Measurements from ENCODE around the gene LIN9. TPM values are rescaled to one million over a fixed set of nuclear protein-coding genes. Genes with fewer than 3 reads are reported as not detected.
"Not testable (repeated sequence)": the region's sequence is repeated elsewhere in the genome, so short reads cannot be mapped to it uniquely, and the experiment has no call there.

LIN9 gene
- total RNA-seq, 2 donors from 2014 or later, result 5.5 to 10.3 TPM

DNA sequence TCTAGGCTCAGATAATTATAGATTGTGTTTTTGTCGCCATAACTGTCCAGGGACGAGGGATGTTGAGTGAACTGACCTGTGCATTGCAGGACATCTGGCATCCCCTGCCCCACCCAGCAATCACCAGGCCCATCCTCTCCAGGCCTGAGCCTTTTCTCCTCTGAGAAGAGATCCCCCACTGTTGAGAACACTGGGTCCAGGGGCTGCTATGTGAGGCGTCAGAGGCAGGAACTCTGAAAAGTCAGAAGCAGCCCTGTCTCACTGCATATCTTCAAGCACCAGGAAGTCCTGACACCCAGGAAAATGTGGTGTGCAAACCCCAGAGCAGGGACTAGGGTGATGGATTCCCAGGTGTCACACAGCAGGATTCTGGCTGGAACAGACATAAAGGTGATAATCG lies 105.3 kb downstream of the LIN9 start:
- Mint-ChIP-seq H3K4me3 (no peak overlapping the region), H3K36me3 (ENCODE audit: low read depth) (no peaks in the 10 kb centered on the region), H3K27ac (no peak overlapping the region), H3K9me3 (no peaks in the 10 kb centered on the region), H3K4me1 (no peaks in the 10 kb centered on the region), H3K27me3 (peaks cover 3% of the 10 kb centered on the region)
- no peak for ATAC-seq (replicated peaks)

DNA sequence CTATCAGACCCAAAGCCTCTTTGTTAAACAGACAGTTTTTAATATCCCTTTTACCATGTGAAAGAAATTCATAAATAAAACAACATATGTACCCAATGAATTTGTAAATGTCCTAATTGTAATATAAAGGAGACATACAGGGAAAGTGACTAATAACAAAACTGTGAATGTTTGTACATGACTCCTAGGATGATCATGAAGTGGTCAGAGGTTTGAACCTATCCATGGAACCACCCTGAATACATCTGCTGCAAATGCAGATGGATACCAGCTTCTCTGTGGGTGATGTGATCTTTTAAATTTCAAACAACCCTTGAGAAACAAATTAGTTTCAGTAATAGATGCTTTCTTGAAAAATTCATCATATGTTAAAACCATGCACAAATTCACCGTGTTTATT lies 105.7 kb downstream of the LIN9 start:
- H3K27me3 Mint-ChIP-seq, result peaks cover 3% of the 10 kb centered on the region
- no peaks in the 10 kb centered on the region for H3K36me3 Mint-ChIP-seq (ENCODE audit: low read depth)
- no peaks in the 10 kb centered on the region for H3K9me3 Mint-ChIP-seq
- H3K27ac Mint-ChIP-seq, result no peak overlapping the region
- no peak overlapping the region for H3K4me3 Mint-ChIP-seq
- peak; percentile 67 for ATAC-seq (replicated peaks)
- no peaks in the 10 kb centered on the region for H3K4me1 Mint-ChIP-seq

DNA sequence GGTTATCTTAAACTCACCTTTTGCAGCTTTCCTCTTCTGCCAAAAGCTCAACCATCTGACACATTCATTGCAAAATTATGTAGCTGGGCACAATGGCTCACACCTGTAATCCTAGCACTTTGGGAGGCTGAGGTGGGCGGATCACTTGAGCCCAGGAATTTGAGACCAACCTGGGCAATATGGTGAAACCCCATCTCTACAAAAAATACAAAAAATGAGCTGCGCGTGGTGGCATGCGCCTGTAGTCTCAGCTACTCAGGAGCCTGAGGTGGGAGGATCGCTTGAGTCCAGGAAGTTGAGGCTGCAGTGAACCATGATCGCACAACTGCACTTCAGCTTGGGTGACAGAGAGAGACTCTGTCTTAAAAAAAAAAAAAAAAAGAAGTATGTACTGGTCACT lies 106.3 kb downstream of the LIN9 start:
- not testable (repeated sequence) for H3K36me3 Mint-ChIP-seq (ENCODE audit: low read depth); H3K9me3 Mint-ChIP-seq; H3K4me3 Mint-ChIP-seq; ATAC-seq (replicated peaks); H3K27ac Mint-ChIP-seq; H3K4me1 Mint-ChIP-seq; H3K27me3 Mint-ChIP-seq

DNA sequence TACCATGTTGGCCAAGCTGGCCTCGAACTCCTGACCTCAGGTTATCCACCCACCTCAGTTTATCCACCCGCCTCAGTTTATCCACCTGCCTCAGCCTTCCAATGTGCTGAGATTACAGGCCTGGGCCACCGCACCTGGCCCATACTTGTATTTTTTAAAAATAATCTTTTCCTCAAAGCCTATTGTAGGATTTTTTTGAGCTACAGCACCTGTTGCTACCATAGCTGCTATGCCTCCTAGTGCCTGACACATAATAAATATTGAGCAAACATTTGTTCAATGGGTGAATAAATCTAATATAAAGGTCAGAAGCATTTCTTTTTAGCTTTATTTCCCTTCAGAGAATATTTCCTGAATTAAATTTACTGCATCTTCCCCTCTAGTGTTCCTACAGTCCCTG lies 106.7 kb downstream of the LIN9 start:
- Mint-ChIP-seq H3K27me3 (peaks cover 3% of the 10 kb centered on the region), H3K27ac (no peak overlapping the region), H3K9me3 (no peaks in the 10 kb centered on the region), H3K4me3 (no peak overlapping the region), H3K36me3 (ENCODE audit: low read depth) (no peaks in the 10 kb centered on the region), H3K4me1 (no peaks in the 10 kb centered on the region)
- ATAC-seq (replicated peaks), result no peak

DNA sequence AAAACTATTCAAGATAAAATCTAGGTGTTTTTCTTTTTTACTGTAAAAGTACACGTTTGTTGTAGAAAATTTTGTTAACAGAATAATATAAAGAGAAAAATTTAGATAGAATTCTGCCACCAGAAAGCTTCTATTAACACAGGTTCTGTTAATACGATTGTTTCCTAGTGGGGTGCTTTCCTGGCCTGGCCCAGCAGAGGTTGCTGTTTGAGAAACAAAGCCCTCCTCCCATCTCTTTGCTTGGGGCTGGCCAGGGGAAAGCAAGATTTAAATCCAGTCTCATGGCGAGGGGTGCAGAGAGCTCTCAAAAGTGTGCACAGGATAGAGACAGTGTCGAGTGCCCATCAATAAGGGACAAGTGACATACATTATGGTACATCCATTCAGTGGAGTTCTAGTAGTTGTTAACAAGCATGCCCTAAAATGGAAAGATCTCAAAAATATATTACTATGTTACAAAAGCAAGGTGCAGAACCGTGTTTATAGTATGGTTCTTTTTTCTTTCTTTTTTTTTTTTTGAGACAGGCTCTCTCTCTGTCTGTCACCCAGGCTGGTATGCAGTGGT lies 107.9 kb downstream of the LIN9 start:
- ATAC-seq (replicated peaks), result no peak
- peaks cover 3% of the 10 kb centered on the region for H3K27me3 Mint-ChIP-seq
- no peaks in the 10 kb centered on the region for H3K36me3 Mint-ChIP-seq (ENCODE audit: low read depth)
- no peak overlapping the region for H3K4me3 Mint-ChIP-seq
- H3K27ac Mint-ChIP-seq, result no peak overlapping the region
- no peaks in the 10 kb centered on the region for H3K4me1 Mint-ChIP-seq
- H3K9me3 Mint-ChIP-seq, result no peaks in the 10 kb centered on the region

DNA sequence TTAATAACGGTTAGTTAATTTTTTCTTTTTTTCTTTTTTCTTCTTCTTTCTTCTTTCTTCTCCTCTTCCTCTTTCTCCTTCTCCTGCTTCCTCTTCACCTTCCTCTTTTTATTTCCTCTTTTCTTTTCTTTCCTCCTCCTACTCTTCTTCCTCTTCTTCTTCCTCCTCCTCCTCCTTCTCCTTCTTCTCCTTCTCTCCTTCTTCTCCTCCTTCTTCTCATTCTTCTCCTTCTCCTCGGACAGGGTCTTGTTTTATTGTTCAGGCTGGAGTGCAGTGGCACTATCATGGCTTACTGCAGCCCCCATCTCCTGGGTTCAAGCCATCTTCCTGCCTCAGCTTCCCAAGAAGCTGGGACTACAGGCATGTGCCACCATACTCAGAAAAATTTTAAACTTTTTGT lies 109.0 kb downstream of the LIN9 start:
- no peaks in the 10 kb centered on the region for H3K9me3 Mint-ChIP-seq
- no peaks in the 10 kb centered on the region for H3K4me1 Mint-ChIP-seq
- no peaks in the 10 kb centered on the region for H3K36me3 Mint-ChIP-seq (ENCODE audit: low read depth)
- H3K27me3 Mint-ChIP-seq, result peaks cover 3% of the 10 kb centered on the region
- no peak overlapping the region for H3K27ac Mint-ChIP-seq
- no peak overlapping the region for H3K4me3 Mint-ChIP-seq
- no peak for ATAC-seq (replicated peaks)

DNA sequence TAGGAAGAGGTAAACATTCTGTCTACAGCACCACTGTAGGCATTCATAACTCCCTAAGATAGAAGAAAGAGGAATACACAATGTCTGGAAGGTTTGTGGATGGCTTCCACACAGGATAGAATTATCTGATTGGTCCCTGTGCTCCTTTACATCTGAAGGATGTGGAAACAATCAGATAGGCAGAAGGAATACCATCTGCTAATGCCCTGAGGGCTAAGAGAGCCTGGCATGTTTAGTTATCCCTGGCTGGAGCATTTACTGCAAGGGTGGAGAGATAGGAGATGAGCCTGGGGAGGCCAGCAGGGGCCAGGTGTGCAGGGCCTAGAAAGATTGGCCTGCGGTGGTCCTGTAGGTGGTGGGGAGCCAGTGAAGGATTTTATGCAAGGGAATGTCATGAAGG lies 113.8 kb downstream of the LIN9 start:
- H3K9me3 Mint-ChIP-seq, result no peaks in the 10 kb centered on the region
- no peak overlapping the region for H3K27ac Mint-ChIP-seq
- no peaks in the 10 kb centered on the region for H3K36me3 Mint-ChIP-seq (ENCODE audit: low read depth)
- ATAC-seq (replicated peaks), result no peak
- peaks cover 2% of the 10 kb centered on the region for H3K27me3 Mint-ChIP-seq
- no peaks in the 10 kb centered on the region for H3K4me1 Mint-ChIP-seq
- no peak overlapping the region for H3K4me3 Mint-ChIP-seq

DNA sequence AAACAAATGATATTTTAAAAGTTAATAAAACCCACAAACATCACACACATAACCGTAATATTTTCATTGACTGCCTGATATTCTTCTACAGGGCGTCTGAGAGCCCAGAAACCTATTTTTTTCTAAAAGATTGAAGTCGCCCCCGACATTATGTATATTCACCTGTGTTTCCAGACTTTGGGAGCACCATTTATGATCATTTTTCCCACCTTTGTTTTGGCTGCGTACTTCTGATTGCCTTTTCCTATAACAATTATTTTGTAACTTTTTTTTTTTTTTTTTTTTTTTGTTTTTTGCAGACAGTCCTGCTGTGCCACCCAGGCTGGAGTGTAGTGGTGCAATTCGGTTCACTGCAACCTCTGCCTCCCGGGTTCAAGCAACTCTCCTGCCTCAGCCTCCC lies 121.6 kb downstream of the LIN9 start:
- Mint-ChIP-seq H3K4me1 (peaks cover 20% of the 10 kb centered on the region), H3K36me3 (ENCODE audit: low read depth) (peaks cover 26% of the 10 kb centered on the region), H3K27me3 (no peaks in the 10 kb centered on the region), H3K9me3 (no peaks in the 10 kb centered on the region), H3K27ac (peak overlapping the region; percentile 97), H3K4me3 (peak overlapping the region; percentile 98)
- no peak for ATAC-seq (replicated peaks)

DNA sequence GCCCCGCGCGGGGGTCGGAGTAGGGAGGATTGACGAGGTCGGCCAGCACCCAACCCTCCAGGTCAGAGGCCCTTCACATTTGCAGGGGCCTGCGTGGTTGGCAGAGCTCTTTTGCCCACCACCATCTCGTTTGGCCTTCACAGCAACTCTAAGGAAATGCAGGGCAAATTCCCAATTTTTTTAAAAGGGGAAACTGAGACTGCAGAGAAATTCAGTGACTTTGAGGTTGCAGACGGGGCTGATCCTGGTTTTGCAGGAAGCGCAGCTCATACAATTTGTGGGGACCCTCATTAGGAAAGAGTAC lies 122.0 kb downstream of the LIN9 start:
- Mint-ChIP-seq H3K36me3 (ENCODE audit: low read depth) (peaks cover 30% of the 10 kb centered on the region), H3K4me1 (peaks cover 21% of the 10 kb centered on the region), H3K27me3 (no peaks in the 10 kb centered on the region), H3K4me3 (peak overlapping the region; percentile 98), H3K9me3 (no peaks in the 10 kb centered on the region), H3K27ac (peak overlapping the region; percentile 97)
- no peak for ATAC-seq (replicated peaks)

DNA sequence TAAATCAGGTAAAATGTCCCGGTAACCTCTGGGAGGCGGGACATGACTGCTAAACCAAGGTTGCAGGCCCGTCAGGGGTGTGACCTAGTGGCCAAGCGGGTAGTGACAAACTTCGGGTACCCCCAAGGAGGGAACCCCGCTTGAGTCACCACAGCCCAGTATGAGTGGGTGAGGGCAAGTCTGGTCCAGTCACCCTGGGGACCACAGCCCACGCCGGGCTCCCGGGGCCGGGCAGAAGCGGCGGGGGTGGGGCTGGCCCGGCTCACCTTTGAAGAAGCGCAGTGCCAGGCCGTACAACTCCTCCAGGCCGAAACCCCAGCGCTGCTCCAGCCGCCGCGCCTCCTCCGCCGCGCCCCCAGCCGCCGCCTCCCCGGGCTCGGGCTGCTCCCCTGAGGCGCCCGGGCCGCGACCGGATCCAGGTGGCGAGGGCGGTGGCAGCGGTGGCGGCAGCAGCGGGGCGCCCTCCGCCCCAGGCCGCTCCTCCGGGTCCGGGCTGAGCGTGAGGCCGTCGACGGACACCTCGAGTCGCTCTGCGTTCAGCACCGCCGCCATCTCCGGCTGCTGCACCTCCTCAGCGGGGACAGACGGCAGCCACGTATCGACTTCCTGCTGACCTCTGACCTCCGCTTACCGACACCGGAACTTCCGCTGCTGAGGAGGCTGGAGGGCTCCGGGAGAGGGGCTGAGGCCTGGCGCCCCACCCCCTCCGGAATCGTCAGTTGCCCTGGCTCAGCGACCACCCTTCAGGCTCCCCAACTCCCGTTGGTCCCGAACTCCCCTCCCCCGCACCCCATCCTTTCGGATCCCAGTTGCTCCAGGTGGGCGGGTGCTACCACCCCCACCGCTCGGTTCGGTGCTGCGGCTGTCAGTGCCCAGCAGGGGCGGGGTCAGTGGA lies 122.6 kb downstream of the LIN9 start, which contains the start of gene ACBD3:
TSS of gene ACBD3 (minus strand) at position 618 of the 895 bp plus-strand sequence. CDS start at position 552, 66 bp downstream.
- peak; percentile 95 for ATAC-seq (replicated peaks)
- H3K27ac Mint-ChIP-seq, result peak within 1 kb of the TSS; percentile 97
- H3K4me1 Mint-ChIP-seq, result peaks cover 21% of the 10 kb centered on the region
- no peaks in the 10 kb centered on the region for H3K9me3 Mint-ChIP-seq
- H3K27me3 Mint-ChIP-seq, result no peaks in the 10 kb centered on the region
- peaks cover 36% of the 10 kb centered on the region for H3K36me3 Mint-ChIP-seq (ENCODE audit: low read depth)
- peak within 1 kb of the TSS; percentile 98 for H3K4me3 Mint-ChIP-seq

DNA sequence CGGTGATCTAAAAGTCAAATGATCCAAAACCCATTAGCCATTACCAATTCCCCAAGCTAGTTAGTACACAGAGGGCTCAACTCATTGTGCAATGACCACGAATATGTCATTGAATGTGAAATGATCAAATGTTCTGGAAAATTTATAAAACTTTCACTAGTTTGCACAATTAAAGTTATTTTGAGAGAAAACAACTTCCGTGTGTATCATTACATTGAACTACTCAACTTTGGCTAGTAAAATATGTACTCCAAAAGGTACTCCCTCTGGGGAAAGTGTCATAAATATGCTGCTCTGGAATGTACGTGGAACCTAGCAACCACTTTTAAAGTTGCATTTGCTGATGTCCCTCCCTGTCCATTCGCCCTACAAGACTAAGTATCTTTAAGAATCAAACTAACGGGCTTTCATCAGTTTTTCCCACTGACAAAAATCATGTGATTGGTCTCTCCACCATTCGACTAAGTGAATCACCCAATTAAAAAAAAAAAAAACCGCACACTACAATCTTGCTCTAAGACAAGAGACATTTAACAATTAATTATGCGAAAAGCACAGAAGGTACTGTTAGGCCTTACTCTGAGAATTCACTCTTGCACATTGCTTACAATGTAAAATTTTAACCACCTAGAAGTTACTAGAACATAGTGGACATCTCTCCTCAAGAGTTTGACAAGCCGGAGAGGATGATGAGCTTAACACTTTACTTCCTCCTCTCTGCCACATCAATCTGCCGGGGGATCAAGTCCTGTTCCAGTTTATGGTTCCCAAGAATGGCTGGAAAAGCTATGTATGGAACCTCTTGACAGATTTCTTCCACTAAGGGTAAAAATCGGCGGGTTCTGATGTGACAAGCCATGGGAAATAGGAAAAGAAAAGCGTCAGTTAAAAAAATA lies 123.6 kb downstream of the LIN9 start:
- H3K4me1 Mint-ChIP-seq, result peaks cover 21% of the 10 kb centered on the region
- H3K27ac Mint-ChIP-seq, result peak overlapping the region; percentile 97
- H3K27me3 Mint-ChIP-seq, result no peaks in the 10 kb centered on the region
- H3K4me3 Mint-ChIP-seq, result peak overlapping the region; percentile 98
- no peaks in the 10 kb centered on the region for H3K9me3 Mint-ChIP-seq
- ATAC-seq (replicated peaks), result no peak
- peaks cover 46% of the 10 kb centered on the region for H3K36me3 Mint-ChIP-seq (ENCODE audit: low read depth)

DNA sequence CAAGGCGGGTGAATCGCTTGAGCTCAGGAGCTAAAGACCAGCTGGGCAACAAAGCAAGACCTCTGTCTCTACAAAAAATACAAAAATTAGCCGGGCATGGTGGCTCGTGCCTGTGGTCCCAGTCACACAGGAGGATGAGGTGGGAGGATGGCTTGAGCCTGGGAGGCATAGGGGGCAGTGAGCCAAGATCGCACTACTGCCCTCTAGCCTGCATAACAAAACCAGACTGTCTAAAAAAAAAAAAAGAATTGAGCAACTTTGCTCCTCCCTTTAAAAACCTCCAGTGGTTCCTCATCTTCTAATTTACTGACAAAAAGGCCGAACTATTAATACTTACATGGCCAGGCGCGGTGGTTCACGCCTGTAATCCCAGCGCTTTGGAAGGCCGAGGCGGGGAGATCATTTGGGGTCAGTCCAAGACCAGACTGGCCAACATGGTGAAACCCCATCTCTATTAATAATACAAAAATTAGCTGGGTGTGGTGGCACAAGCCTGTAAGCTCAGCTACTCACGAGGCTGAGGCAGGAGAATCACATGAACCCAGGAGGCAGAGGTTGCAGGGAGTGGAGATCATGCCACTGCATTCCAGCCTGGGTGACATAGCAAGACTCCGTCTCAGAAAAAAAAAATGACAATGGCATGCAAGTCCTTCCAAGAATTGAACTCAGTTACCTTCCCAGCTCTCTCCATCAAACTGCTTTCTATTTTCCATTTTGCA lies 126.8 kb downstream of the LIN9 start:
- Mint-ChIP-seq H3K36me3 (ENCODE audit: low read depth) (peaks cover 71% of the 10 kb centered on the region), H3K27me3 (no peaks in the 10 kb centered on the region), H3K9me3 (no peaks in the 10 kb centered on the region), H3K4me1 (peaks cover 36% of the 10 kb centered on the region), H3K4me3 (peak overlapping the region; percentile 10), H3K27ac (no peak overlapping the region)
- no peak for ATAC-seq (replicated peaks)

Measured in activated T-helper 17 cell treated with anti-CD3 and anti-CD28 coated beads, Interleukin-2, amount 50 U/mL, for 72 hours (primary cell).